ENCODE measurements around the gene GPR87. TPM values are rescaled to one million over a fixed set of nuclear protein-coding genes. Genes with fewer than 3 reads are reported as not detected.

GPR87 gene
- total RNA-seq, 1 experiment from 2014 or later = not detected

- CTCF ChIA-PET = no interaction called here
- intact Hi-C loops (cut with micrococcal nuclease; ENCODE audit: unreplicated experiment) = no loop called here
- POLR2A ChIA-PET (ENCODE audit: low non-redundant PET) = no interaction called here
- no peaks in the 10 kb centered on the region for H3K27me3 ChIP-seq (replicated peaks; ENCODE audit: insufficient read depth, low read depth, low read length, poor library complexity)
- BruUV-seq (replicated peaks) = no TSS peak
- DNase-seq (ENCODE audit: low spot score) = no peak
- no peak overlapping the region for H3K4me3 ChIP-seq (ENCODE audit: low read depth, low read length, poor library complexity, severe bottlenecking)
- no peaks in the 10 kb centered on the region for H3K9me3 ChIP-seq (ENCODE audit: low read depth, low read length, poor library complexity, severe bottlenecking)
- H3K36me3 ChIP-seq (ENCODE audit: insufficient read depth, low read length, poor library complexity, severe bottlenecking) = no peaks in the 10 kb centered on the region
- H3K4me1 ChIP-seq (ENCODE audit: insufficient read depth, low read length, poor library complexity, severe bottlenecking) = peaks cover 17% of the 10 kb centered on the region
- no peak for TF ChIP-seq EZH2 (IDR thresholded peaks at IDR 0.05; ENCODE audit: borderline replicate concordance, low read depth, low read length, poor library complexity, severe bottlenecking)
- TF ChIP-seq, protein P1, sequence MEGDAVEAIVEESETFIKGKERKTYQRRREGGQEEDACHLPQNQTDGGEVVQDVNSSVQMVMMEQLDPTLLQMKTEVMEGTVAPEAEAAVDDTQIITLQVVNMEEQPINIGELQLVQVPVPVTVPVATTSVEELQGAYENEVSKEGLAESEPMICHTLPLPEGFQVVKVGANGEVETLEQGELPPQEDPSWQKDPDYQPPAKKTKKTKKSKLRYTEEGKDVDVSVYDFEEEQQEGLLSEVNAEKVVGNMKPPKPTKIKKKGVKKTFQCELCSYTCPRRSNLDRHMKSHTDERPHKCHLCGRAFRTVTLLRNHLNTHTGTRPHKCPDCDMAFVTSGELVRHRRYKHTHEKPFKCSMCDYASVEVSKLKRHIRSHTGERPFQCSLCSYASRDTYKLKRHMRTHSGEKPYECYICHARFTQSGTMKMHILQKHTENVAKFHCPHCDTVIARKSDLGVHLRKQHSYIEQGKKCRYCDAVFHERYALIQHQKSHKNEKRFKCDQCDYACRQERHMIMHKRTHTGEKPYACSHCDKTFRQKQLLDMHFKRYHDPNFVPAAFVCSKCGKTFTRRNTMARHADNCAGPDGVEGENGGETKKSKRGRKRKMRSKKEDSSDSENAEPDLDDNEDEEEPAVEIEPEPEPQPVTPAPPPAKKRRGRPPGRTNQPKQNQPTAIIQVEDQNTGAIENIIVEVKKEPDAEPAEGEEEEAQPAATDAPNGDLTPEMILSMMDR (conservative IDR thresholded peaks at IDR 0.05; ENCODE audit: low read depth, low read length) = no peak
- H3K27ac ChIP-seq (ENCODE audit: low read depth, low read length, poor library complexity, severe bottlenecking) = no peak overlapping the region
Observed at GRCh38 chr3:151267066-151267465, 49.6 kb downstream of the GPR87 start.

GRCh38 chr3:151265866-151266265 lies 50.8 kb downstream of the GPR87 start:
- H3K4me1 ChIP-seq (ENCODE audit: insufficient read depth, low read length, poor library complexity, severe bottlenecking) = peaks cover 17% of the 10 kb centered on the region
- TF ChIP-seq EZH2 (IDR thresholded peaks at IDR 0.05; ENCODE audit: borderline replicate concordance, low read depth, low read length, poor library complexity, severe bottlenecking) = no peak
- TF ChIP-seq, protein P1 (conservative IDR thresholded peaks at IDR 0.05; ENCODE audit: low read depth, low read length) = no peak
- no peaks in the 10 kb centered on the region for H3K27me3 ChIP-seq (replicated peaks; ENCODE audit: insufficient read depth, low read depth, low read length, poor library complexity)
- ChIA-PET CTCF (no interaction called here), POLR2A (ENCODE audit: low non-redundant PET) (no interaction called here)
- H3K9me3 ChIP-seq (ENCODE audit: low read depth, low read length, poor library complexity, severe bottlenecking) = no peaks in the 10 kb centered on the region
- no peak overlapping the region for H3K27ac ChIP-seq (ENCODE audit: low read depth, low read length, poor library complexity, severe bottlenecking)
- no peaks in the 10 kb centered on the region for H3K36me3 ChIP-seq (ENCODE audit: insufficient read depth, low read length, poor library complexity, severe bottlenecking)
- intact Hi-C loops (cut with micrococcal nuclease; ENCODE audit: unreplicated experiment) = no loop called here
- no peak overlapping the region for H3K4me3 ChIP-seq (ENCODE audit: low read depth, low read length, poor library complexity, severe bottlenecking)
- BruUV-seq (replicated peaks) = no TSS peak
- DNase-seq (ENCODE audit: low spot score) = peak; percentile 14

DNA sequence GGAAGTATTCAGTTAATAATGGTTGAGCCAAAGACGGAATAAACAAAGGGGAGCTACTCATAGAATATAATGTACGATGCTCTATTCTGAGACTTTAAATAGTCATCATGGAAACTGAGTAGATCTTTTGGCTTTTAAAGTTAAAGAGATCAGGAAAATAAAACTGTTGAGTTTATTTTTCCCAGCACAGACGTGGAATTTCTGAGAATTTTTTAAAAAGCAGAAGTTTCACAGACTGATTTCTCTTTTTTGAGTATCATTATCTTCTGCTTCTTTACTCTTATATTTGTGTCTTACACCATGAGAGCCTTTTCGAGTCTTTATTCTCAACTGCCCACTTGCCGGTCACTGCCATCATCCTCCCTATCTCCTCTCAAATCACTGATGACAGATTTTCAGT lies 51.5 kb downstream of the GPR87 start:
- ChIA-PET POLR2A (ENCODE audit: low non-redundant PET) (no interaction called here), CTCF (no interaction called here)
- TF ChIP-seq EZH2 (IDR thresholded peaks at IDR 0.05; ENCODE audit: borderline replicate concordance, low read depth, low read length, poor library complexity, severe bottlenecking) = no peak
- TF ChIP-seq, protein P1 (conservative IDR thresholded peaks at IDR 0.05; ENCODE audit: low read depth, low read length) = no peak
- H3K4me1 ChIP-seq (ENCODE audit: insufficient read depth, low read length, poor library complexity, severe bottlenecking) = peaks cover 17% of the 10 kb centered on the region
- H3K27ac ChIP-seq (ENCODE audit: low read depth, low read length, poor library complexity, severe bottlenecking) = no peak overlapping the region
- H3K27me3 ChIP-seq (replicated peaks; ENCODE audit: insufficient read depth, low read depth, low read length, poor library complexity) = no peaks in the 10 kb centered on the region
- no peak for DNase-seq (ENCODE audit: low spot score)
- no TSS peak for BruUV-seq (replicated peaks)
- no peaks in the 10 kb centered on the region for H3K9me3 ChIP-seq (ENCODE audit: low read depth, low read length, poor library complexity, severe bottlenecking)
- no peak overlapping the region for H3K4me3 ChIP-seq (ENCODE audit: low read depth, low read length, poor library complexity, severe bottlenecking)
- intact Hi-C loops (cut with micrococcal nuclease; ENCODE audit: unreplicated experiment) = no loop called here
- H3K36me3 ChIP-seq (ENCODE audit: insufficient read depth, low read length, poor library complexity, severe bottlenecking) = no peaks in the 10 kb centered on the region
